ENCODE data around the gene IFNA21.

GRCh38 chr9:21165516-21165915 is 944 bp downstream of the IFNA21 start:
- TF ChIP-seq CTCF (IDR thresholded peaks at IDR 0.05): no peak
- TF ChIP-seq POLR2A (IDR thresholded peaks at IDR 0.05): no peak
